ENCODE results near the gene GRIP1. TPM values are rescaled to one million over a fixed set of nuclear protein-coding genes. Genes with fewer than 3 reads are reported as not detected.

Gene GRIP1
- total RNA-seq, 1 experiment from 2014 or later: under 0.01 TPM

GRCh38 chr12:66392266-66392915, 286.5 kb downstream of the GRIP1 start:
- DNase-seq (ENCODE audit: low read depth): no peak

- DNase-seq (ENCODE audit: low read depth): no peak
These were observed 290.4 kb downstream of the GRIP1 start for GRCh38 chr12:66388517-66388916.

DNA sequence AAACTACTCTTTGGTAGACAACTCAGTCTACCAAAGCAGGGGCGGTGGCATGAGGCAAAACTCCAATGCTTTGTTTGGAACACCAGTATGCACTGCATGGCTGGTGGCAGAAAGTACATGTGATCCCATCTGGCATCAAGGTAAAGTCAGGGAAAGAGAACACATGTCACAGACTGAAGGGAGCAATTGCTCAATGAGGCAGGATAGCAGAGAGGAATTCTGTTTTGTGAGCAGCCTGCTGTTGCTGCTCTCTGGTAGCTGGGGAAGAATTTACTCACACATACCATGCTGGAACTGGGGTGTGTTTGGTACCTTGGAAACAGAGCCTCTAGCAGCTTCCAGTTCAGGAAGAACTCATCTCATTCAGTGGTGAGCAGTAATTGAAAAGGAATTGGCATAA, 291.8 kb downstream of the GRIP1 start:
- DNase-seq (ENCODE audit: low read depth): no peak

- DNase-seq (ENCODE audit: low read depth): no peak
These were observed 297.9 kb downstream of the GRIP1 start for GRCh38 chr12:66380769-66381535.

DNA sequence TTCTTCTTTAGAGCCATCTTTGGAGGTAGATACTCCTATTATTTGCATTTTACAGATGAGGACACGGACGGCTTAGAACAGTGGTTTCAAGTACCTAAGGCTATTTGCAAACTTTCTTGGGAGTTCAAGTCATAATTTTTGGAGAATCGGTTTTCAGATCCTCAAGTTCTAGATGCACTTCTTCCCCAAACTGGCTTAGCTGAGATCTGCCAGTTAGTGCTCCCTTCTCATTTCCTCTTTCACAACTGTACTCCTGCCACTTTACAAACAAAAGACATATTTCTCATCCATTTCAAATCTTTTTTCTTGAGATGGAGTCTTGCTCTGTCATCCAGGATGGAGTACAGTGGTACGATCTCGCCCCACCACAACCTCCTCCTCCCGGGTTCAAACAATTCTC, 299.3 kb downstream of the GRIP1 start:
- DNase-seq (ENCODE audit: low read depth): no peak

- DNase-seq (ENCODE audit: low read depth): no peak
These were observed 303.3 kb downstream of the GRIP1 start for GRCh38 chr12:66375560-66375959.

DNA sequence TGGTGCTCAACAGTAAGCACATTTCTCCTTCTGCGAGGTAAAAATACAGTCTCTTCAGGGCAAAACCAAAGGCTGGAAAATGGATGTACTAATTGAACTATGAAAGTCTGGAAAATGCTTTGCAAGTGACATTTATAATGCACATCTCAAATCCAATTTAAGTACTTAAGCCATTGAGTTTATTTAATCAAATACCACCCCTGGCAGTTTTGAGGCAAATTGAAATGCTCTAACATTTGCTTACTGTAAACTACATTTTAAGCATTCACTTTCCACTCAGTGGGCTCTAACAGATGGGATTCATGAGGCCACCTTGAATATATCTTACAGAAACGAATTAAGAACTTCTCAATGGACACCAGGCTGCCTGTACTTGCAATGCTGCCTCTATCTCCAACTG, 306.9 kb downstream of the GRIP1 start:
- no peak for DNase-seq (ENCODE audit: low read depth)

GRCh38 chr12:66367015-66367667, 311.7 kb downstream of the GRIP1 start:
- DNase-seq (ENCODE audit: low read depth): no peak

DNA sequence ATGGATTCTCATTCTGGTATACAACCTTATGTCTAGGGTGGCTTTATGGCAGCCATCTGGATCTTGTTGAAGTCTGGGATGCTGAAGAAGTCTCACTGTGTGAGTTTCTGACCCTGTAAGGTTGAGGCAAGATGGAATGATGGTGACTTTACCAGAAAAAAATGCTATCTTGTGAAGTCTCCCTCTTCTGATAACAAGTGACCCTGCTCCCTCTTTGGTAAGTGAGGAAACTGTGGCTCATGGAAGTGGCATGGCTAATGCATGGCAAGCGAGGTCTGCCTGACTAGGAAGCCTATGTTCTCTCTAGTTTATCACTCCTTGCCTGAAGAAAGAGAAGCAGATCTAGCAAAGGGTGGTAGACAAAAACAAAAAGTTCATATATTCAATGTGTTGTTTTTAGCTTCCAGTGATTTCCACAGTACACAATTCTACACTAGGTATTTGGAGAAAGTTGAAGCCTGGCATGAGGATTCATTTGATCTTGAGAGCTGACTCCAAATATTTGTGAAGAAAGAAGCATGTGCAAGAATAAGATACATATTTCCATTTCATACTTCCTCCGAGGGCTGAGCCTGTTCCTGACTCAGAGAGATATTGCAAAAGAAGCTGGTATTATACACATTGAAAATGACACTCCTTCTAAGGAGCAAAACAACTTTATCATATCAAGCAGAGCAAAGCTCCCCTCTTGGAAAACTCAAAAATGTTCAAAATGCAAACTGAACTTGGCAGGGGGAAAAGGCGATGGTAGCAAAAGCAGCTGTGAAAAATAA, 313.0 kb downstream of the GRIP1 start:
- no peak for DNase-seq (ENCODE audit: low read depth)

GRCh38 chr12:66361703-66362102, 317.2 kb downstream of the GRIP1 start:
- no peak for DNase-seq (ENCODE audit: low read depth)

- no peak for DNase-seq (ENCODE audit: low read depth)
These were observed 319.6 kb downstream of the GRIP1 start for GRCh38 chr12:66359300-66359699.

- DNase-seq (ENCODE audit: low read depth): no peak
These were observed 324.6 kb downstream of the GRIP1 start for GRCh38 chr12:66354291-66354690.

- no peak for DNase-seq (ENCODE audit: low read depth)
These were observed 326.0 kb downstream of the GRIP1 start for GRCh38 chr12:66352899-66353298.

- DNase-seq (ENCODE audit: low read depth): peak; percentile 5
These were observed 326.7 kb downstream of the GRIP1 start for GRCh38 chr12:66352197-66352596.

DNA sequence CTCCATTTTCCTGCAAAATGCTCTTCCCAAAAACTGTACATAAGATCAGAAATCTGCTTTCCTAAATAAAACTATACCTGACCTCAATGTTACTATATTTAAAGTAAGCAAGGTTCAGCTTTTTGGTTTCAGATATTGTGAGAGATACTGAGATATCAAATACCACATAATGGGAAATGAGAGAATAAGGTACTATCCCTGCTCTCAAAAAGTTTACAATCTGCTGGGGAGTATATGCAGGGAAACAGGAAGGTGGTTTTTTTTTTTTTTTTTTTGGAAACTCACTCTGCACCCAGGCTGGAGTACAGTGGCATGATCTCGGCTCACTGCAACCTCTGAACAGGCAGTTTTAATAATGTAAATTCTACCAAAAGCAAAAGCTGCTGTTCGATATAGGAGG, 327.6 kb downstream of the GRIP1 start:
- DNase-seq (ENCODE audit: low read depth): no peak

- DNase-seq (ENCODE audit: low read depth): no peak
These were observed 332.9 kb downstream of the GRIP1 start for GRCh38 chr12:66345956-66346355.

GRCh38 chr12:66345212-66345611, 333.7 kb downstream of the GRIP1 start:
- DNase-seq (ENCODE audit: low read depth): no peak

DNA sequence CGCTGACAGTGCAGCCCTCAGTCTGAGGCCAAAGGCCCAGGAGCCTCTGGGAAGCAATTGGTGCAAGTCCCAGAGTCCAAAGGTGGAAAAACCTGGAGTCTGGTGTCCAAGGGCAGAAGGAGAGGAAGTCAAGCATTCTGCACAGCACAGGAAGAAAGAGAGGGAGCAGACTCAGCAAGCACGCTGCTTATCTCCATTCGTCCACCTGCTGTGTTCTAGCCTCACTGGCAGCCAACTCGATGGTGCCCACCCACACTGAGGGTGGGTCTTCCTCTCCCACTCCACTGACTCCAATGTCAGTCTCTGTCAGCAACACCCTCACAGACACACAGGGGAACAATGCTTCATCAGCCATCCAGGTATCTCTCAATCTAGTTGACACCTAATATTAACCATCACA, 337.8 kb downstream of the GRIP1 start:
- DNase-seq (ENCODE audit: low read depth): no peak

DNA sequence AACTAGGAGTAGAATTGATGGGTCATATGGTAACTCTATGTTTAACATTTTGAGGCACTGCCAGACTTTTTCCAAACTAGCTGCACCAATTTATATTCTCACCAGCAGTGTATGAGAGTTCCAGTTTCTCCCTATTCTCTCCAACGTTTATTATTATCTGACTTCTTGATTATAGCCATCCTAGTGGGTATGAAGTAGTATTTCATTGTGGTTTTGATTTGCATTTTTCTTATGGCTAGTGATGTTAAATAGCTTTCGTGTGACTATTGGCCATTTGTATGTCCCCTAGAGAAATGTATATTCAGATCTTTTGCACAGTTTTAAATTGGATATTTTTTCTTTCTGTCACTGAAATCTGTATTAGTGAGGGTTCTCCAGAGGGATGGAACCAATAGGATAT, 338.7 kb downstream of the GRIP1 start:
- no peak for DNase-seq (ENCODE audit: low read depth)

DNA sequence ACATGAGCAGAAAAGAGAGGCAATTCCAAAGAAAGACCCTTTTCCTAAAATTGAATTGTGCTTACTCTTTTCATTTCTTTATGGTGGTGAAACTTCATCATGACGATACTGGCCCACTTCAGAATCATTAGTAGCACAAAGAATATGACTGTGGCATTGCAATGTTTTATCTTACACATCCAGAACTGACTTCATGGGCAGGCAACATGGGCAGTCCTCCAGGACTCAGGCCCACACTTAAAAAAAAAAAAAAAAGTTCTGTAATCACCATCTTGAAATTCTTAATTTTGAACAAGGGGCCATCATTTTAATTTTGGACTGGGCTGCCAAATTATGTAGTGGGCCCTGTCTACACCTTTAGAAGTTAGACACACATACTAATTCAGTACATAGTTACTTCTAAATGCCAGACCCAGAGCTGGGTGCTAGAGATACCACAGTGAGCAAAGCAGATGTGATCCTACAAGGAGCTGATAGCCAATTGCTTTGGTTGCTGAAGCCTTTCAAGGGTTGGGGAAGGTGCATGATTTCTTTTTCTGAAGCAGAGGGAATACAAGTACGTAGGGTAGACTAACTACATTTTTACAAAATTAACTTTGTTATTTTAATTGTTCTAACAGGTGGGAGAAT, 341.4 kb downstream of the GRIP1 start:
- DNase-seq (ENCODE audit: low read depth): no peak

GRCh38 chr12:66335746-66336145, 343.1 kb downstream of the GRIP1 start:
- DNase-seq (ENCODE audit: low read depth): no peak

GRCh38 chr12:66331814-66332213, 347.1 kb downstream of the GRIP1 start:
- DNase-seq (ENCODE audit: low read depth): no peak
